ENCODE measurements around the gene STOML3.

STOML3 gene

GRCh38 chr13:38952827-38953226 is 37.8 kb downstream of the STOML3 start:
- Histone ChIP-seq H3K36me3 (ENCODE audit: control insufficient read depth, insufficient read depth, low read length) (no peaks in the 10 kb centered on the region), H3K4me3 (replicated peaks; ENCODE audit: low read depth, low read length) (no peak overlapping the region), H3K27me3 (replicated peaks; ENCODE audit: control insufficient read depth, insufficient read depth, low read length) (no peaks in the 10 kb centered on the region)
- TF ChIP-seq, protein P1, sequence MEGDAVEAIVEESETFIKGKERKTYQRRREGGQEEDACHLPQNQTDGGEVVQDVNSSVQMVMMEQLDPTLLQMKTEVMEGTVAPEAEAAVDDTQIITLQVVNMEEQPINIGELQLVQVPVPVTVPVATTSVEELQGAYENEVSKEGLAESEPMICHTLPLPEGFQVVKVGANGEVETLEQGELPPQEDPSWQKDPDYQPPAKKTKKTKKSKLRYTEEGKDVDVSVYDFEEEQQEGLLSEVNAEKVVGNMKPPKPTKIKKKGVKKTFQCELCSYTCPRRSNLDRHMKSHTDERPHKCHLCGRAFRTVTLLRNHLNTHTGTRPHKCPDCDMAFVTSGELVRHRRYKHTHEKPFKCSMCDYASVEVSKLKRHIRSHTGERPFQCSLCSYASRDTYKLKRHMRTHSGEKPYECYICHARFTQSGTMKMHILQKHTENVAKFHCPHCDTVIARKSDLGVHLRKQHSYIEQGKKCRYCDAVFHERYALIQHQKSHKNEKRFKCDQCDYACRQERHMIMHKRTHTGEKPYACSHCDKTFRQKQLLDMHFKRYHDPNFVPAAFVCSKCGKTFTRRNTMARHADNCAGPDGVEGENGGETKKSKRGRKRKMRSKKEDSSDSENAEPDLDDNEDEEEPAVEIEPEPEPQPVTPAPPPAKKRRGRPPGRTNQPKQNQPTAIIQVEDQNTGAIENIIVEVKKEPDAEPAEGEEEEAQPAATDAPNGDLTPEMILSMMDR (IDR thresholded peaks at IDR 0.05; ENCODE audit: insufficient read depth, low read length, poor library complexity, severe bottlenecking), result no peak
- no peak for DNase-seq (ENCODE audit: extremely low read depth, insufficient read length)

- H3K4me3 ChIP-seq (replicated peaks; ENCODE audit: low read depth, low read length), result no peak overlapping the region
- no peak for DNase-seq (ENCODE audit: extremely low read depth, insufficient read length)
- H3K36me3 ChIP-seq (ENCODE audit: control insufficient read depth, insufficient read depth, low read length), result no peaks in the 10 kb centered on the region
- no peaks in the 10 kb centered on the region for H3K27me3 ChIP-seq (replicated peaks; ENCODE audit: control insufficient read depth, insufficient read depth, low read length)
- TF ChIP-seq, protein P1 (IDR thresholded peaks at IDR 0.05; ENCODE audit: insufficient read depth, low read length, poor library complexity, severe bottlenecking), result no peak
Measured at GRCh38 chr13:38951525-38952313, 38.9 kb downstream of the STOML3 start.

DNA sequence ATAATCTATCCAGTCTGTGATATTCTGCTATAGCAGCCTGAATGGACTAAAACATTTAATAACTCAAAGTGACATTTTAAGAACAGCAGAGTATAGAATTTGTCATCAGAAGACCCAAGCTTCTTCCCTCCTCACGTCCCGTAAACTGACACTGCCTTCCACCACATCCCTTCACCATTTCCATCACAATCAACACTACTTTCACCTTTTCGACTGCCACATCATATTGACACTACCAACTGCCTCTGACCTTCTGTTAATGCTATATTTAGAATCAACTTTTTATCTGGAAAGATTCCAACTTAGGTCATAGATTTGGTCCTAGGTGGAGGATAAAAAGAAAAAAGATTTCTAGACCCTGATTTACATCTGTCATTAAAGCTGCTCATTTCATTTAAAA is 39.6 kb downstream of the STOML3 start:
- TF ChIP-seq, protein P1 (IDR thresholded peaks at IDR 0.05; ENCODE audit: insufficient read depth, low read length, poor library complexity, severe bottlenecking), result no peak
- H3K36me3 ChIP-seq (ENCODE audit: control insufficient read depth, insufficient read depth, low read length), result no peaks in the 10 kb centered on the region

DNA sequence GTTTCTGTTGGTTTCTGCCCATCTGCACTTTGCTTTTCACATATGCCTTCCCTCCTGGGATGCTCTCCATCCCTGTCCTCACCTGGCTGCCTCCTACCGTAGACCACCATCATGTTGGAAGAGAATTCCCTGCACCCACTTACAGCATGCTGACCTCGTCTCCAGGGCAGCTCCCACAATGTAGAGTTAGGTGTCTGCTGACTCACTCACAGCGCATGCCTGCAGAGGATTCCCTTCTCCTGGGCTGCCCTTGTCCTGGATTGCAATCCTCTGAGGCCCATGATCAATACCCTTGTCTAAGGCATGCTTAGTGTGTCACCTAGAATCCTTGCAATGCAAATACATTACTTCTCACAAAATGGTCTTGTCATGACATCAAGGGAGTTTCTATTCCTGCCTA is 43.6 kb downstream of the STOML3 start:
- TF ChIP-seq, protein P1 (IDR thresholded peaks at IDR 0.05; ENCODE audit: insufficient read depth, low read length, poor library complexity, severe bottlenecking), result no peak
- no peaks in the 10 kb centered on the region for H3K36me3 ChIP-seq (ENCODE audit: control insufficient read depth, insufficient read depth, low read length)
- no peak for DNase-seq (ENCODE audit: extremely low read depth, insufficient read length)
- no peak overlapping the region for H3K4me3 ChIP-seq (replicated peaks; ENCODE audit: low read depth, low read length)
- H3K27me3 ChIP-seq (replicated peaks; ENCODE audit: control insufficient read depth, insufficient read depth, low read length), result no peaks in the 10 kb centered on the region

More for the DNA sequence above, 39.6 kb downstream of the STOML3 start:
- Histone ChIP-seq H3K27me3 (replicated peaks; ENCODE audit: control insufficient read depth, insufficient read depth, low read length) (no peaks in the 10 kb centered on the region), H3K4me3 (replicated peaks; ENCODE audit: low read depth, low read length) (no peak overlapping the region)
- DNase-seq (ENCODE audit: extremely low read depth, insufficient read length), result no peak

GRCh38 chr13:38944219-38944618 is 46.4 kb downstream of the STOML3 start:
- TF ChIP-seq, protein P1 (IDR thresholded peaks at IDR 0.05; ENCODE audit: insufficient read depth, low read length, poor library complexity, severe bottlenecking), result no peak
- no peak overlapping the region for H3K4me3 ChIP-seq (replicated peaks; ENCODE audit: low read depth, low read length)
- no peaks in the 10 kb centered on the region for H3K27me3 ChIP-seq (replicated peaks; ENCODE audit: control insufficient read depth, insufficient read depth, low read length)
- no peak for DNase-seq (ENCODE audit: extremely low read depth, insufficient read length)
- no peaks in the 10 kb centered on the region for H3K36me3 ChIP-seq (ENCODE audit: control insufficient read depth, insufficient read depth, low read length)
